8988T (cell line): ENCODE measurements around the gene KIAA1549.

Source experiments
- DNase-seq: peaks from one replicate; pipeline ENCODE4 v3.0.0; 2011

KIAA1549 gene

DNA sequence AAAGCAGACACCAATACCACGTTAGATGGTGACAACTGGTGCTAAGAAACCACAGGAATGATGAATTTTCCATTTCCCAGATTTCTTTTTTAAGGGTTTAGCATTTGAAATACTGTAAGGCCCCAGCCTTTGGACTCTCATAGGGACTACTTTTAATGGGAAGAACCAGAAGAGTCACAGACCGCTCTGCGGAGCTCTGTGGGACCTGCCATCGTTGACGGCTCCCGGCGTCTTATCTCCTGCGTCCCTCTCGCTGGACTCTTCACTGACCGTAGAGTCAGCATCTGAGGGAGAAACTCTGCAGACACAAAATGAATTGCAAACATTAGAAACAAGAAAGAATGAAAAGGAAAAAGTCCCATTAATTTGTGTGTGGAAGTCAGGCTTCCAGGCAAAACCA is 101.8 kb downstream of the KIAA1549 start:
- no peak for DNase-seq

GRCh38 chr7:138878856-138879255 is 102.3 kb downstream of the KIAA1549 start:
- no peak for DNase-seq

GRCh38 chr7:138878051-138878450 is 103.1 kb downstream of the KIAA1549 start:
- DNase-seq: no peak

DNA sequence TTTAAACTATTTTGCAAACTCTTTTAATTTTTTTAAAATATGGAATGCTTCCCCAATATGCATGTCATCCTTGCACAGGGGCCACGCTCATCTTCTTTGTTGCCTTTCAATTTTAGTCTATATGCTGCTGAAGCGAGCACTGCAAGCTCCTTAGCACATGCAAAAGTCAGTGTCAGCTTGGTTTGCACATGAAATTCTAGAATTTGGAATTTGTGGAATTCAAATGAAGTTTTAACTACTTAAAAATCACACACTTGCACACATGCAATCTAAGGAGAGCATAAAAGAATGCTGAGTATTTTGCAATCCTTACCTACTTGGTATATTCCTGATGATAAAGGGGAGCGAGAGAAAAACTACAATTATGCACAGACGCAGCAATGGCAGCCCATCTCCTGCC is 104.9 kb downstream of the KIAA1549 start:
- DNase-seq: no peak

DNA sequence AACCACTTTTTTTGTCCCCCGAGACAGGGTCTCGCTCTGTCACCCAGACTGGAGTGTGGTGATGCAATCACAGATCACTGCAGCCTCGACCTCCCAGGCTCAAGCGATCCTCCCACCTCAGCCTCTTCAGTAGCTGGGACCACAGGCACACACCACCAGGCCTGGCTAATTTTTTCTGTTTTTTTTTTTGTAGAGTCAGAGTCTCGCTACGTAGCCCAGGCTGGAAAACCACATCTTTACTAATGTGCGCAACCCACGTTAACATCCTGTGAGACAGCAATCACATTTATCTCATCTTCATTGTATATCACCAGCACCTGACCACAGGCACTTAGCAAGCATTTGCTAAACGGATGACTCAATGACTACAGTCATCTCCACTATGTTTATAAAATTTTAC is 105.4 kb downstream of the KIAA1549 start:
- no peak for DNase-seq

- no peak for DNase-seq
Measured at GRCh38 chr7:138873220-138873892, 107.8 kb downstream of the KIAA1549 start.

DNA sequence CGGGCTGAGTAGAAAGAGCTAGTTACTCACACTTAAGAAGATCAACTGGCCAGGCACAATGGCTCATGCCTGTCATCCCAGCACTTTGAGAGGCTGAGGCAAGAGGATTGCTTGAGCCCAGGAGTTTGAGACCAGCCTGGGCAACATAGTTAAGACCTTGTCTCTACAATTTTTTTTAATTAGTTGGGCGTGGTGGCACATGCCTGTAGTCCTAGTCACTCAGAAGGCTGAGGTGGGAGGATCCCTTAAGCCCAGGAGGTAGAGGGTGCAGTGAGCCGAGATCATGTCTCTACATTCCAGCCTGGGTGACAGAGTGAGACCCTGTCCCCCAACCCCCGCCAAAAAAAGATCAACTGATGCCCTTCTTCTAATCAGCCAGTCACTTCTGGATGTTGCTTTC is 108.6 kb downstream of the KIAA1549 start:
- no peak for DNase-seq

DNA sequence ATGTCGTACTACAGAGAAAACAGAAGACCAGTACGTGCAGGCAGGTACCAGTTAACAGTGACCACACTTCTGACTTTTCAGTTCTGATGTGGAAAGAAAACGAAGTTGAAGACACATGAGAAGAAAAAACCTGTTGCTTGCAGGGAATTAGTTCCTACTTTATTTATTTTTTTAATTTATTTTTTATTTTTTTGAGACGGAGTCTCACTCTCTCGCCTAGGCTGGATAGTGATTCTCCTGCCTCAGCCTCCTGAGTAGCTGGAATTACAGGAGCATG is 109.4 kb downstream of the KIAA1549 start:
- DNase-seq: no peak

DNA sequence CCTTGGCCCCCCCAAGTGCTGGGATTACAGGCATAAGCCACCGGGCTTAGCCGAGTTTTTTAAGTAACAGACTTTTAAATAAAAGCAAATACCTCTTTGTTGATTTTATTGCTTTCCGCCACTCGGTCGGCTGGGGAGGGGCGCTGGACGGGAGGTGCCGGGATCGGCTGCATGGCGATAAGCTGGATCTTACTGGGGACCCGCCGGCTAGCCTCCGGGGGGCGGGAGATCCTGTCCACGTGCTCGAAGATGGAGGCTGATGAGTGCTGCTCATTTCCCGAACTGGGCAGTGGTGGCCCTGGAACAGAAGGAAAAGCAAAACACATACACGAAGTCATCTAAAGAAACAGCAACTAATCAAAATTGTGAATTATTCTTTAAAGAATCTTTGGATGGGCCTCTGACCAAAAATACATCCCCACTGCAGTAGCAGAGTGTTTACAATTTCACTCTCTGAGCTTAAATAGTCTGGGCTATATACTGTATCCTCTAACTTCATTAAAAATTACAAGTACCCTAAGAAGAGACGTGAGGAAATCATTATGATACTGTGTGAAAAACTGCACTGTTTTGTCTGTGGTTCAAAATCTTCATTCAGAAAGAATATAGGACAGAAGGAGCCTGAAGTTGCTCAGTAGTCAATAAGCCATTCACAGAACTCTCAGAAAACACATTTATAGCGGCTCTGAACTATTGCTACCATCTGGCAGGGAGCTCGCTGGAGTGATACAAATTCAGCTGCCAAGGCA is 110.0 kb downstream of the KIAA1549 start:
- no peak for DNase-seq

DNA sequence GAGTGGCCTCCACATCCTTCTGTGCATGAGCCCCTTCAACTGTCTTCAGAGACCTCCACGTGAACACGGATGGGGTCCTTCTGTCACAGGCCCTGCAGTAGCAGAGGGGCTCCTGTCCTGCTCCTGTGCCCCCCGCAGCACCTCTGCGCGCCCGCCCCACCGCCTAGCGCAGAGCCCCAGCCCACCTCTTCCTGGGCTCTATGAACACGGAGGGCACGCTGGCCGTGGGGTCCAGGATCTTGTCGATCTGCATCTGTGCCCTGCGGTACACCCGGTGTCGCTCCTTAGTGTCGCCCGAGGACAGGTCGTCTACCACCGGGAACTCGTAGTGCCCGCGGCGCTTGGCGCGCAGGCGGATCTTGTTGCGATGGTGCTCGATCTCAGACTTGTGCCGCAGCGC is 111.8 kb downstream of the KIAA1549 start:
- no peak for DNase-seq

DNA sequence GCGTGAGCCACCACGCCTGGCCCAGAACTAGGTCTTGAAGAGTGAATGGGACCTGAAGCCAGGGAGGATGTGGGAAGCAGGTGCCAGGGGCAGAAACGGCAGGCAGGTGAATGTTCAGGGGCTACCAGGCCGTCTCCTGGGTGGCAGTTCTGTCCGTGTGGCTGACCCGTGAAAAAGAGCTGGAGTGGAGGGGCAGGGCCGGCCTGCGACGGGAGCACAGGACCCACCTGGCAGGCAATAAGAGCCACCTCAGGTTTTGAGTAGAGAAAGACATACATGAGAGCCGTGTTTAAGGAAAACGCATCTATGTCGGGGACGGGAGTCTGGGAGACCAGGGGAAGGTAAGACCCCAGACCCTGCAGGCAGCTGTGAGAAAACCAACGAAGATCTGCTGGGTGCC is 112.5 kb downstream of the KIAA1549 start:
- DNase-seq: no peak

- DNase-seq: no peak
Measured at GRCh38 chr7:138867744-138868143, 113.4 kb downstream of the KIAA1549 start.

GRCh38 chr7:138866353-138866752 is 114.8 kb downstream of the KIAA1549 start:
- no peak for DNase-seq

- DNase-seq: no peak
Measured at GRCh38 chr7:138865843-138866242, 115.3 kb downstream of the KIAA1549 start.

GRCh38 chr7:138864667-138865066 is 116.5 kb downstream of the KIAA1549 start:
- no peak for DNase-seq

DNA sequence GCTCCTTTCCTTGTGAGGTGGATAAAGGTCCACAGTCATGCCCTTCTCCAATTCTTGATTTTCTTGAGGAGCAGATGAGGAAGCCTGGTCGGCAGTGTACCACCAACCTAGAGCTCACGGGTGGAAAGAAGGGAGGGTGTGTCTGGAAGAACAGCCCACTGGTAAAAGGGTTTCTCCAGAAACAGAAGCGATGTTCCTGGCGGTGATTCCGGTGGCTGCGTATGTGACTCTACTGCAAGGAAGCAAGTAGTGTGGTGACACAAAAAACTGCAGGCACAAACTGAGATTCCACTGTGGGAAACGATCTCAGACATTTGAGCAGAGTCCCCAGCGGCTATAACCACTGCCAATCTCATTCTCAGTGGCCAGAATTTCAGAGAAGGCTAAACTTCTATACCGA is 117.3 kb downstream of the KIAA1549 start:
- no peak for DNase-seq

DNA sequence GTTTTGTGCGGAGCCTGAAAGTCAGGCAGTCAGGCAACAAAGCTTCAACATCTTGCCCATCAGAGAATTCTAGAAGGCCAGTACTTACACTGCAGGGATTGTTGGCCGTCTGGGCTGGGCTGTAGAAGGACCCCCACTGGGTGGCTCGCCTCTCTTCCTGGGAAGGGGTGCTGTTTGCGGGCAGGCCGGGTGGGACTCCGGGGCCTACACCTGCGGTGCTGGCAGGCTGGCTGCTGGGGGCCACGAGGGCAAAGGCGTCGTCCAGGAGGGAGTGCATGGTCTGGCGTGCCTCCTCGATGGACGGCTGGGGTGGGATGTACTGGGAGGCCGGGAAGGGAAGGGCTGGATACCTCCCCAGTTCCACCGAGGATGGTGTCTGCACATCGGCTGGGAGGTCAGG is 120.1 kb downstream of the KIAA1549 start:
- no peak for DNase-seq

DNA sequence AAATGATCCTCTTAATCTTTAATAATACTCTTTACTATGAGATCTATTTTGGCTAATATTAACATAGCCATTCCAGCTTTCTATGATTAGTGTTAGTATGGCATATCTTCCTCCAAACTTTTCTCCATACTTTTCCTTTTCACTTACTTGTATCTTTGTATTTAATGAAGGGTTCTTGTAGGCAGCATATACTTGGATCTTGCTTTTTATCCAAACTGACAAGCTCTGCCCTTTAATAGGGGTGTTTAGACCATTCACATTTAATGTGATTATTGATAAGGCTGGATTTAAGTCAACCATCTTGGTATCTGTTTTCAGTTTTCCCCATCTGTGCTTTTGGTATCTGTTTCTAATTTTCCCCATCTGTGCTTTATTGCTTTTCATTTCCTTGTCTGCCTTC is 123.5 kb downstream of the KIAA1549 start:
- DNase-seq: no peak

DNA sequence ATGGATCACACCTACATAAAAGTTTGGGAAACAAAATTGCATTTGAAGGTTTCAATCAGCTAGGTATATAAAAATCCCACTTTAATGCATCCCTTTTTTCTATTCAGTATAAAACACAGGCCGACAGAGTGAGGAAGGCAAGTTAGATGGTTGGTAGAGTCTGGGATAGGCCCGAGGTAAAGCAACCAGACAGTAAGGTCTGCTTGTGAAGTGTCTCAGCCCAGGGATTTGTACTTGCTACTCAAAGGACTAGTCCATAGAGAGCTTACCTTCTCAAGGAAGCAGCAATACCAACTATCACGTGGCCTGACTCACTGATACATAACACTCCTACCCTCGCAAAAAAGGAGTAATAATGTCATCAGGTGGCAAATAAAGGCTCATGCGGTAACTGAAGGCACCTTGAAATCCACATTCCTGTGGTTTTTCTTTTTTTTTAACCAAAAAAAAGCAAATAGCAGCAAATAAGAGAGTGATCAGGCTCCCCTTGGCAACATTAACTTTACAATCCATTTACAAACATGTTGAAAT is 127.0 kb downstream of the KIAA1549 start:
- DNase-seq: no peak

GRCh38 chr7:138853448-138853847 is 127.7 kb downstream of the KIAA1549 start:
- DNase-seq: no peak

DNA sequence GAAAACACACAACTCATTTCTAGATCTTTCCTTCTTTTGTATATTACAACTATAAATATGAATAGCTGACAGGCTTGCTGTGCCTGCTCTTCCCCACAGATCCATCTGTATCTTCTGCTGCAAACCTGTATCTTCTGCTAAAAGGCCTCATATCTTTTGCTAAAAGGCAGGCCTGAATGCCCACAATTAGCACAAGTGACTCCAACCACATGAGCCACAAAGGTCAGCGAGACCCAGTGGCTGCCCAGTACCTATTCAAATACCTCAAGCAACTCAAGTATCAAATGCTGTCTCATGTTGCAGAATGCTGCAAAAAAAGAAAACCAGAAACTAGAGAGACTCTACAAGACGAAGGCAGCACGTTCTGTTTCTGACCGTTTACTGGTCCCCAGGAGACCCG is 128.7 kb downstream of the KIAA1549 start:
- DNase-seq: no peak

- no peak for DNase-seq
Measured at GRCh38 chr7:138849701-138850100, 131.5 kb downstream of the KIAA1549 start.

DNA sequence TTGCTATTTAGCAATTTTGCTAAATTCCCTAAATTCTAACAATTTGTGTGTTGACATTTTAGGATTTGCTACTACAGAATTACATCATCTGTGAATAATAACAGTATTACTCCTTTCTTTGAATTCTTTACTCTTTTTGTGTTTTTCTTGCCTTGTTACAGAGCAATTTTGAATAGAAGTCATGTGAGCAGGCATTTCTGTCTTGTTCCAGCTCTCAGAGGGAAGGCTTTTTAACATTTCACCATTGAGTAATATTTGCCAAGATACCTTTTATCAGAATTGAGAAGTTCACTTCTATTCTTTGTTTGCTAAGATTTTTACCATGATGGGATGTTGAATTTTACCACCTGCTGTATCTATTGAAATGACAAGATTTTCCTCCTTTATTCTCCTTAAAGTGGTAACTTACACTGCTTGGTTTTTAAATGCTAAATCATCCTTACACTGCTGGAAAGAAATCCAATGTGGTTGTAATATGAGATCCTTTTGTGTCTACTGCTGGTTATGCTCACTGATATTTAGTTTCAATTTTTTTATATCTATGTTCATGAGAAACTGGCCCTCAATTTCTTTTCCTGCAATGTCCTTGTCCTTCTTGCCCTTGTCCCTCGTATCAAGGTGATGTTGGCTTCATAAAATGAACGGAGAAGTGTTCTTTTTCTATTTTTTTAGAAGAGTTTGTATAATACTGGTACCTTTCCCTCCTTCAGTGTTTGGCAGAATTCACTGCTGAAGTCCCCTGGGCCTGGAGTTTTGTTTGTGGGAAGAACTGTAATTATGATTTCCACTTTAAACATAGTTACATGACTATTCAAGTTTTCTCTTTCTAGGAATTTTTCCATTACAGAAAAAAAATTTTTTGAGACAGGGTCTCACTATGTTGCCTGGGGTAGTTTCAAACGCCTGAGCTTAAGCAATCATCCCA is 132.9 kb downstream of the KIAA1549 start:
- no peak for DNase-seq

DNA sequence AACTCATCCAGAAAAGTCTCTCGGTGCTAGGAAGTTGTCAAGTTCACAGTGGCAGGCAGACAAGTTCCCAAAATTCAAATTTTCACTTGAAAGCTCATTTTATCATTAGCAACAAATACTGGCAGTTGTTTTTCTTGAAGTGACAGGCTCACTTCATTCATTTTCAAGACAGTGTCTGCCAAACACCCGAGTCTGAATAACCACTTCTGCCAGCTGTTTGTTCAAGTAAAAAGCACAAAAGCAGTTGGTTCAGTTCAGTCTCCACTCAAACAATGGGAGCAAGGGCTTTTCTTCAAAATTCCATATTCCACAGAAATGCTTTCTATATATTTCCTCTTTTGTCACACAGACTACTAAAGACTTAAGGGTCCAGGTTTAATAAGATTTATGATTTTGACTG is 135.5 kb downstream of the KIAA1549 start:
- DNase-seq: no peak
